ENCODE results near the gene PEX14. TPM values are rescaled to one million over a fixed set of nuclear protein-coding genes. Genes with fewer than 3 reads are reported as not detected.

Gene PEX14
- total RNA-seq, 4 donors from 2014 or later = 8.1 to 17.8 (median 15.8) TPM

GRCh38 chr1:10444248-10444647, 30.5 kb upstream of the PEX14 start:
- ATAC-seq (no peak), DNase-seq (no peak)
- H3K4me3 ChIP-seq = no peak overlapping the region
- intact Hi-C loops (cut with DNase I; ENCODE audit: low total_unique reads) = no loop called here
- H3K27me3 ChIP-seq = no peaks in the 10 kb centered on the region
- H3K9me3 ChIP-seq = no peaks in the 10 kb centered on the region
- H3K36me3 ChIP-seq = no peaks in the 10 kb centered on the region
- H3K27ac ChIP-seq = no peak overlapping the region
- H3K4me1 ChIP-seq = no peaks in the 10 kb centered on the region
- in situ Hi-C loops (cut with MboI; ENCODE audit: low sequenced_read_pairs in 4 of 4) = loop anchor here in 1 of 4 donors (25.0 kb wide), 1 partner anchor 807 kb away; no protein-coding TSS in a partner anchor
- TF ChIP-seq POLR2A (IDR thresholded peaks at IDR 0.05) = no peak
- no peak for TF ChIP-seq CTCF (IDR thresholded peaks at IDR 0.05 in 4 of 5, conservative IDR thresholded peaks at IDR 0.05 in 1 of 5)

GRCh38 chr1:10444795-10445397, 29.9 kb upstream of the PEX14 start:
- DNase-seq (no peak), ATAC-seq (no peak)
- Histone ChIP-seq H3K36me3 (no peaks in the 10 kb centered on the region), H3K27ac (no peak overlapping the region), H3K4me1 (no peaks in the 10 kb centered on the region), H3K4me3 (no peak overlapping the region), H3K27me3 (peaks cover 2 to 3% (median 2%) of the 10 kb centered on the region in 3 donors), H3K9me3 (no peaks in the 10 kb centered on the region)
- TF ChIP-seq POLR2A (IDR thresholded peaks at IDR 0.05) (no peak), CTCF (IDR thresholded peaks at IDR 0.05 in 4 of 5, conservative IDR thresholded peaks at IDR 0.05 in 1 of 5) (no peak)
- in situ Hi-C loops (cut with MboI; ENCODE audit: low sequenced_read_pairs in 4 of 4) (loop anchor here in 1 of 4 donors (25.0 kb wide), 1 partner anchor 808 kb away; no protein-coding TSS in a partner anchor), intact Hi-C loops (cut with DNase I; ENCODE audit: low total_unique reads) (no loop called here)

GRCh38 chr1:10446790-10447422, 27.8 kb upstream of the PEX14 start:
- TF ChIP-seq CTCF (IDR thresholded peaks at IDR 0.05 in 4 of 5, conservative IDR thresholded peaks at IDR 0.05 in 1 of 5) (no peak), POLR2A (IDR thresholded peaks at IDR 0.05) (no peak)
- peaks cover 9 to 10% (median 9%) of the 10 kb centered on the region in 3 donors for H3K27me3 ChIP-seq
- in situ Hi-C loops (cut with MboI; ENCODE audit: low sequenced_read_pairs in 4 of 4) = loop anchor here in 1 of 4 donors (25.0 kb wide), 1 partner anchor 810 kb away; no protein-coding TSS in a partner anchor
- no peak for DNase-seq
- no peak overlapping the region for H3K27ac ChIP-seq
- H3K4me3 ChIP-seq = no peak overlapping the region
- H3K4me1 ChIP-seq = no peaks in the 10 kb centered on the region
- no peaks in the 10 kb centered on the region for H3K9me3 ChIP-seq
- no peak for ATAC-seq
- intact Hi-C loops (cut with DNase I; ENCODE audit: low total_unique reads) = no loop called here
- no peaks in the 10 kb centered on the region for H3K36me3 ChIP-seq

DNA sequence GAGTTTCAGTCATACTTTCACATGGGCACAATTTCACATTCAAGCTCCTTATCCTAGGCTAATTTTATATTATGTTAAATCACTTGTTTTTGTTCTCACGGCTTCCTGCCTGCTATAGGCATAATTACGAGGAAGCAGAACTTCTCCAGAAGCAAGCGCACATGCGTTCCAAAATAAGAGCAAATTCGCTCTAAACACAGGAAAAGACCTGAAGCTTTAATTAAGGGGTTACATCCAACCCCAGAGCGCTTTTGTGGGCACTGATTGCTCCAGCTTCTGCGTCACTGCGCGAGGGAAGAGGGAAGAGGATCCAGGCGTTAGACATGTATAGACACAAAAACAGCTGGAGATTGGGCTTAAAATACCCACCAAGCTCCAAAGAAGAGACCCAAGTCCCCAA, 25.0 kb upstream of the PEX14 start, which contains the start of gene CORT:
Gene CORT (plus strand): TSS at position 281 of the 400 bp plus-strand sequence. CDS start 193 bp downstream, outside the sequence.
- Histone ChIP-seq H3K4me1 (no peaks in the 10 kb centered on the region), H3K4me3 (no peak within 1 kb of the TSS), H3K36me3 (no peaks in the 10 kb centered on the region), H3K9me3 (no peaks in the 10 kb centered on the region), H3K27ac (no peak within 1 kb of the TSS), H3K27me3 (peaks cover 9 to 10% (median 9%) of the 10 kb centered on the region in 3 donors)
- intact Hi-C loops (cut with DNase I; ENCODE audit: low total_unique reads) = no loop called here
- no peak for DNase-seq
- no peak for TF ChIP-seq POLR2A (IDR thresholded peaks at IDR 0.05)
- TF ChIP-seq CTCF (IDR thresholded peaks at IDR 0.05 in 4 of 5, conservative IDR thresholded peaks at IDR 0.05 in 1 of 5) = no peak
- in situ Hi-C loops (cut with MboI; ENCODE audit: low sequenced_read_pairs in 4 of 4) = loop anchor here in 1 of 4 donors (25.0 kb wide), 1 partner anchor 812 kb away; no protein-coding TSS in a partner anchor
- no peak for ATAC-seq
